Measurements from ENCODE around the gene PDGFA.
A peak's percentile ranks its signal among the peaks of the same experiment; 100 is the strongest.

Gene PDGFA

GRCh38 chr7:461453-462172, 58.0 kb downstream of the PDGFA start:
- no peak for DNase-seq (ENCODE audit: low read depth, low spot score)

GRCh38 chr7:461117-461452, 58.6 kb downstream of the PDGFA start:
- no peak for DNase-seq (ENCODE audit: low read depth, low spot score)

GRCh38 chr7:460374-461116, 59.1 kb downstream of the PDGFA start:
- peak; percentile 90 for DNase-seq (ENCODE audit: low read depth, low spot score)

- no peak for DNase-seq (ENCODE audit: low read depth, low spot score)
Measured at GRCh38 chr7:459584-460373, 59.9 kb downstream of the PDGFA start.

GRCh38 chr7:458511-459245, 61.0 kb downstream of the PDGFA start:
- no peak for DNase-seq (ENCODE audit: low read depth, low spot score)

GRCh38 chr7:457814-458510, 61.7 kb downstream of the PDGFA start:
- DNase-seq (ENCODE audit: low read depth, low spot score): no peak

- no peak for DNase-seq (ENCODE audit: low read depth, low spot score)
Measured at GRCh38 chr7:455110-455928, 64.3 kb downstream of the PDGFA start.

GRCh38 chr7:454356-455109, 65.1 kb downstream of the PDGFA start:
- no peak for DNase-seq (ENCODE audit: low read depth, low spot score)

GRCh38 chr7:453597-454306, 65.9 kb downstream of the PDGFA start:
- DNase-seq (ENCODE audit: low read depth, low spot score): no peak

- no peak for DNase-seq (ENCODE audit: low read depth, low spot score)
Measured at GRCh38 chr7:452791-453455, 66.7 kb downstream of the PDGFA start.

GRCh38 chr7:452226-452751, 67.4 kb downstream of the PDGFA start:
- DNase-seq (ENCODE audit: low read depth, low spot score): peak; percentile 57

- DNase-seq (ENCODE audit: low read depth, low spot score): peak; percentile 65
Measured at GRCh38 chr7:451255-452225, 68.1 kb downstream of the PDGFA start.

GRCh38 chr7:450741-451140, 68.9 kb downstream of the PDGFA start:
- DNase-seq (ENCODE audit: low read depth, low spot score): no peak

GRCh38 chr7:450036-450435, 69.6 kb downstream of the PDGFA start:
- DNase-seq (ENCODE audit: low read depth, low spot score): no peak

- DNase-seq (ENCODE audit: low read depth, low spot score): no peak
Measured at GRCh38 chr7:449324-450019, 70.2 kb downstream of the PDGFA start.

GRCh38 chr7:447523-447922, 72.1 kb downstream of the PDGFA start:
- no peak for DNase-seq (ENCODE audit: low read depth, low spot score)

Data from ELF-1 (cell line).